NCI-H69 (cell line): ENCODE measurements around the gene PPP3CA.
A peak's percentile ranks its signal among the peaks of the same experiment; 100 is the strongest.
"Not testable (repeated sequence)": the region's sequence is repeated elsewhere in the genome, so short reads cannot be mapped to it uniquely, and the experiment has no call there.

Source experiments
- DNase-seq: peaks from one replicate; lab custom pipeline; 2025; lab: John Stamatoyannopoulos, UW

Gene PPP3CA

GRCh38 chr4:101254776-101255175 is 92.5 kb downstream of the PPP3CA start:
- peak; percentile 27 for DNase-seq

- peak; percentile 77 for DNase-seq
Measured at GRCh38 chr4:101253121-101253520, 94.2 kb downstream of the PPP3CA start.

GRCh38 chr4:101252721-101253120 is 94.6 kb downstream of the PPP3CA start:
- DNase-seq: peak; percentile 77

- DNase-seq: peak; percentile 5
Measured at GRCh38 chr4:101251261-101251660, 96.1 kb downstream of the PPP3CA start.

- peak; percentile 76 for DNase-seq
Measured at GRCh38 chr4:101244349-101244748, 103.0 kb downstream of the PPP3CA start.

GRCh38 chr4:101242441-101242840 is 104.9 kb downstream of the PPP3CA start:
- no peak for DNase-seq

- peak; percentile 14 for DNase-seq
Measured at GRCh38 chr4:101240099-101240498, 107.2 kb downstream of the PPP3CA start.

GRCh38 chr4:101239665-101240064 is 107.7 kb downstream of the PPP3CA start:
- peak; percentile 44 for DNase-seq

- peak; percentile 51 for DNase-seq
Measured at GRCh38 chr4:101238706-101239105, 108.6 kb downstream of the PPP3CA start.

- peak; percentile 31 for DNase-seq
Measured at GRCh38 chr4:101237773-101238172, 109.6 kb downstream of the PPP3CA start.

GRCh38 chr4:101236097-101236496 is 111.2 kb downstream of the PPP3CA start:
- no peak for DNase-seq

- DNase-seq: not testable (repeated sequence)
Measured at GRCh38 chr4:101234141-101234540, 113.2 kb downstream of the PPP3CA start.

GRCh38 chr4:101232074-101232776 is 115.1 kb downstream of the PPP3CA start:
- DNase-seq: peak; percentile 46

GRCh38 chr4:101230801-101231426 is 116.4 kb downstream of the PPP3CA start:
- peak; percentile 41 for DNase-seq

GRCh38 chr4:101229116-101229515 is 118.2 kb downstream of the PPP3CA start:
- DNase-seq: peak; percentile 11

GRCh38 chr4:101227715-101228114 is 119.6 kb downstream of the PPP3CA start:
- DNase-seq: no peak

- DNase-seq: peak; percentile 14
Measured at GRCh38 chr4:101224358-101225218, 122.7 kb downstream of the PPP3CA start.

- DNase-seq: peak; percentile 64
Measured at GRCh38 chr4:101222156-101222845, 125.0 kb downstream of the PPP3CA start.

- no peak for DNase-seq
Measured at GRCh38 chr4:101221294-101221693, 126.0 kb downstream of the PPP3CA start.

GRCh38 chr4:101218894-101219293 is 128.4 kb downstream of the PPP3CA start:
- DNase-seq: peak; percentile 38

GRCh38 chr4:101218346-101218745 is 129.0 kb downstream of the PPP3CA start:
- no peak for DNase-seq
